HG03457 (cell line): Measurements from ENCODE around the gene SAXO2.
"Not testable (repeated sequence)": the region's sequence is repeated elsewhere in the genome, so short reads cannot be mapped to it uniquely, and the experiment has no call there.

Experiments used
- ATAC-seq: cut with Tn5 transposase; IDR thresholded peaks from one replicate; pipeline ENCODE4 v1.9.1; 2021; ENCODE audit warnings: moderate number of reproducible peaks; ENCODE audit not compliant: unreplicated experiment

The SAXO2 gene

DNA sequence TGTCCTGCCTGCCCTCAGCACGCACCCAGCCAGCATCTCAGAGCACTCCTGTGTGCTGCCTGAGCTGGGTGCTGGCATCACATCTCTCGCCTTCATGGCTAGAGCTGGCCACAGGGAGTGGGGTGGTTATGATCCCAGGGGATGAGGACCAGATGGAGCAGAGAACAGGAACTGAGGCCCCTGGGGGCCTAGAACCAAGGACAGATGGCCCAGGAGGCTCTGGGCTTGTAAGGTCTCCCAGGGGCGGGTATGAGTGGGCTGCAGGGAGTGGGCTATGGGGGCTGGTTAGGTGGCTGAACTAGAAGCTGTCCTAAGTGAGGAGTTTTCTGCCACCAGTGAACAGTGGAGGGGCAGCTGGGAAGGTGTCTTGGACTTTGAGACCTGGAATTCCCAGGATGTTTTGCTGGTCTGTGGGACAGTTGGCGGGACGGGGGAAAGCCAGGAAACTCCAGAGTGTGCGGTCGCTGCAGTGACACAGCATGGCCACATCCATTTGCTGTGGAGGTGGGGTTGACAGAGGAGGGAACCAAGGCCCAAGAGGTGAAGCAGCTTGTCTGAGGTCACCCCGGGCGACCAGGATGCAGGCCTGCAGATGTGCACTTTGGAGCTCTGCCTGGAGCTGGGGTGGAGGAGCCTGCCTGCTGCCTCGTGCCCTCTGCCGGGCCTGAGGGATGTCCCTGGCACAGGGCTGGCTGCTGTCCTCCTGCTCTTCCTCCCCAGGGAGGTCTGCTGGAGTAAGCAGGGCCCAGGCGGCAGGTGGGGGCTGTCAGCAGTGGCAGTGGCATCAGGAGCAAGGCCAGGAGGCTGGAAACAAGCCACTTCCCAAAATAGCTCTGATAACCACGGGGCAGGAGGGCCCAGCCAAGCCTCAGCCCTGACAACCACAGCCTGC, 70.3 kb downstream of the SAXO2 start:
- ATAC-seq: not testable (repeated sequence)

DNA sequence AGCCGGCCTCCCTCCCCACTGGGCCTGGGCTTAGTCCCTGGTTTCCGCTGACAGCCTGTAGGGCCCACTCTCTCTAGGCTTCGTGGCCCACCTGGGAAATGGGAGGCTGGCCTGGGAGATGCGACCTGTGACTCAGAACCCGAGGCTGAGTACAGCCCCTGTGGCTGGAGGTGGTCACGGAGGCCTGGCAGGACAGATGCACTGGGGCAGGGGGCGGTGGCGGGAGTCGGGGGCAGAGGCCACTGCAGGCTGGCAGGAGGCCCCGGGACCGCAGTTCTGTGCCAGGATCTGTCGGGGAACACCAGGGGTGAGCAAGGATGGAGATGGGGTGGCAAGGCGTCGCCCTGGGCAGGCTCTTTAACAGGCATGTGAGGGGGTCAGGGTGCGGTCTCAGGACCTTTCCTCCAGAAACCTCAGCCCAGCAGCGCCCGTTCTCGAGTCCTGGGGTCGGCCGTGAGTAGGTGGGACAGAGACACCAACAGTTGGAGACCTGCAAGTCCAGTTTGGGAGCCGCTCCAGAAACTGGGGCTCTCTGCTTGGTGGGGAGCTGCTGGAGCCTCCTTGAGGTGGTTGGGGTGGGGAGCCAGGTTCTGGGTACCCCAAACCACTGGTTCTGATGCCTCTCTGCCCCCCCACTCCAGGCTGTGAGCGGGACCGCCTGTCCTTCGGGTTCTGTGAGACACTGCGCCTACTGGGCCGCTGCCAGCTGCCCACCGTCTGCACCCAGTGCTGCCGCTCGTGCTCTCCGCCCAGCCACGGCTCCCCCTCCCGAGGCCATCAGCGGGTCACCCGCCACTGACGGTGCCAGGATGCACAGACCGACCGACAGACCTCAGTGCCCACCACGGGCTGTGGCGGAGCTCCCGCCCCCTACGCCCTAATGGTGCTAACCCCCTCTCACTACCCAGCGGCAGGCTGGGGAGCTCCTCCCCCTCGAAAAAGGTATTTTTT, 71.3 kb downstream of the SAXO2 start:
- ATAC-seq: not testable (repeated sequence)
